Measurements from ENCODE around the gene OR6N1.

The OR6N1 gene

GRCh38 chr1:158754420-158754819 is 17.6 kb downstream of the OR6N1 start, which contains the start of gene OR6K6:
TSS of gene OR6K6 (plus strand) at chr1:158754720. CDS start at chr1:158754888, 168 bp downstream.
- TF ChIP-seq CTCF (IDR thresholded peaks at IDR 0.05; ENCODE audit: insufficient read depth, missing control alignments) = no peak
- FAIRE-seq = no peak

GRCh38 chr1:158752155-158752712 is 19.8 kb downstream of the OR6N1 start:
- TF ChIP-seq CTCF (IDR thresholded peaks at IDR 0.05; ENCODE audit: insufficient read depth, missing control alignments) = no peak
- no peak for FAIRE-seq
- no peak for DNase-seq (ENCODE audit: insufficient read length, low spot score)

More at GRCh38 chr1:158754420-158754819, 17.6 kb downstream of the OR6N1 start, which contains the start of gene OR6K6:
- no peak for DNase-seq (ENCODE audit: insufficient read length, low spot score)

GRCh38 chr1:158735848-158736247 is 36.1 kb downstream of the OR6N1 start:
- DNase-seq (ENCODE audit: insufficient read length, low spot score) (no peak), FAIRE-seq (no peak)
- no peak for TF ChIP-seq CTCF (IDR thresholded peaks at IDR 0.05; ENCODE audit: insufficient read depth, missing control alignments)

GRCh38 chr1:158732524-158732923 is 39.5 kb downstream of the OR6N1 start:
- FAIRE-seq (no peak), DNase-seq (ENCODE audit: insufficient read length, low spot score) (no peak)
- TF ChIP-seq CTCF (IDR thresholded peaks at IDR 0.05; ENCODE audit: insufficient read depth, missing control alignments) = no peak

GRCh38 chr1:158731707-158732106 is 40.3 kb downstream of the OR6N1 start:
- DNase-seq (ENCODE audit: insufficient read length, low spot score) = no peak
- no peak for TF ChIP-seq CTCF (IDR thresholded peaks at IDR 0.05; ENCODE audit: insufficient read depth, missing control alignments)
- no peak for FAIRE-seq

GRCh38 chr1:158730453-158730852 is 41.5 kb downstream of the OR6N1 start:
- no peak for TF ChIP-seq CTCF (IDR thresholded peaks at IDR 0.05; ENCODE audit: insufficient read depth, missing control alignments)
- DNase-seq (ENCODE audit: insufficient read length, low spot score) (no peak), FAIRE-seq (no peak)

- FAIRE-seq (no peak), DNase-seq (ENCODE audit: insufficient read length, low spot score) (no peak)
- TF ChIP-seq CTCF (IDR thresholded peaks at IDR 0.05; ENCODE audit: insufficient read depth, missing control alignments) = no peak
Measured at GRCh38 chr1:158728510-158729225, 43.3 kb downstream of the OR6N1 start.
